H1 (cell line): ENCODE measurements around the gene PIGU. TPM values are rescaled to one million over a fixed set of nuclear protein-coding genes. Genes with fewer than 3 reads are reported as not detected.

Experiments
- CTCF ChIA-PET: fragments of 300-600 bp; sonication (Branson Sonifier 250); formaldehyde crosslinking; loops from one replicate; lab custom pipeline; 2021; ENCODE audit not compliant: partially characterized antibody; lab: Charles Lee
- POLR2A ChIA-PET: fragments of 300-600 bp; sonication (Branson Sonifier 250); formaldehyde crosslinking; loops from one replicate; lab custom pipeline; 2021; ENCODE audit warnings: inconsistent platforms; ENCODE audit not compliant: partially characterized antibody; lab: Charles Lee
- DNase-seq, 2 experiments: peaks; one replicate each; pipeline versions ENCODE4 v3.0.0 to v3.0.0-alpha.2; 2010 to 2022; ENCODE audit warnings: low spot score in 2 of 2, low read depth in 1 of 2, mixed read lengths in 1 of 2
- FAIRE-seq: peaks from 2 replicates; lab custom pipeline; 2011; peaks lifted over from hg19 to GRCh38; lab: Jason Lieb, UNC
- H2AFZ ChIP-seq: 2 replicates; pipeline ENCODE4 v1.8.1; 2012; ENCODE audit warnings: low read length, inconsistent platforms
- H2AK5ac ChIP-seq: 2 replicates; pipeline ENCODE4 v1.6.1; 2013; ENCODE audit warnings: low read depth, low read length
- H2BK120ac ChIP-seq: replicated peaks from 2 replicates; pipeline ENCODE3; 2013; ENCODE audit warnings: low read depth, low read length, inconsistent platforms
- H2BK12ac ChIP-seq: 2 replicates; pipeline ENCODE4 v1.6.1; 2013; ENCODE audit warnings: low read depth, low read length
- H2BK15ac ChIP-seq: 2 replicates; pipeline ENCODE4 v1.6.1; 2013; ENCODE audit warnings: low read length
- H2BK20ac ChIP-seq: 2 replicates; pipeline ENCODE4 v1.6.1; 2013; ENCODE audit warnings: low read length
- H2BK5ac ChIP-seq: 2 replicates; pipeline ENCODE4 v1.6.1; 2013; ENCODE audit warnings: low read depth, low read length
- H3K14ac ChIP-seq: 2 replicates; pipeline ENCODE4 v1.6.1; 2013; ENCODE audit warnings: inconsistent platforms; ENCODE audit not compliant: insufficient read length
- H3K18ac ChIP-seq: 2 replicates; pipeline ENCODE4 v1.6.1; 2013; ENCODE audit warnings: low read length; ENCODE audit errors: extremely low read depth
- H3K23ac ChIP-seq: 2 replicates; pipeline ENCODE4 v1.6.1; 2013; ENCODE audit warnings: inconsistent platforms; ENCODE audit not compliant: insufficient read length
- H3K23me2 ChIP-seq: 2 replicates; pipeline ENCODE4 v1.6.1; 2013; ENCODE audit warnings: low read depth, low read length
- H3K27ac ChIP-seq: 2 replicates; pipeline ENCODE4 v1.6.1; 2011; ENCODE audit warnings: low read depth, low read length, inconsistent platforms
- H3K27me3 ChIP-seq, 4 experiments: replicated peaks in 1 of 4; 1 replicate in 1 of 4; 2 replicates in 3 of 4; pipeline versions ENCODE4 v1.6.1 to v1.8.1; 2011 to 2013; ENCODE audit warnings: low read length in 3 of 4, mild to moderate bottlenecking in 3 of 4, inconsistent platforms in 2 of 4, mixed read lengths in 2 of 4, moderate library complexity in 1 of 4; ENCODE audit not compliant: control insufficient read depth in 3 of 4, insufficient read depth in 3 of 4; ENCODE audit errors: extremely low read depth in 1 of 4
- H3K36me3 ChIP-seq, 4 experiments: 2 replicates each; pipeline versions ENCODE4 v1.6.1 to v1.8.1; 2011 to 2013; ENCODE audit warnings: mild to moderate bottlenecking in 4 of 4, low read length in 3 of 4, moderate library complexity in 2 of 4, control low read depth in 1 of 4, inconsistent platforms in 1 of 4; ENCODE audit not compliant: insufficient read depth in 4 of 4, control insufficient read depth in 2 of 4
- H3K4ac ChIP-seq: replicated peaks from 2 replicates; pipeline ENCODE3; 2013; ENCODE audit warnings: low read length, low read depth, mixed read lengths, inconsistent platforms; ENCODE audit not compliant: insufficient read length
- H3K4me1 ChIP-seq, 4 experiments: replicated peaks in 1 of 4; 1 replicate in 1 of 4; 2 replicates in 3 of 4; pipeline versions ENCODE4 v1.6.1 to v1.8.1; 2011 to 2013; ENCODE audit warnings: low read length in 3 of 4, inconsistent platforms in 2 of 4, mixed read lengths in 1 of 4; ENCODE audit not compliant: insufficient read depth in 4 of 4, control insufficient read depth in 3 of 4
- H3K4me2 ChIP-seq, 2 experiments: 2 replicates each; pipeline versions ENCODE4 v1.6.1 to v1.8.1; 2011 to 2013; ENCODE audit warnings: low read depth in 2 of 2, low read length in 2 of 2, control low read depth in 1 of 2, inconsistent platforms in 1 of 2, mild to moderate bottlenecking in 1 of 2; ENCODE audit not compliant: insufficient read depth in 1 of 2
- H3K4me3 ChIP-seq, 4 experiments: fragments of 200-600, 300-600 bp in 1 of 4; sonication (generic), shearing (Covaris generic), sonication (Bioruptor Twin) in 1 of 4; 2 replicates each; pipeline versions ENCODE4 v1.5.1 to v1.8.1; 2011 to 2016; ENCODE audit warnings: low read length in 4 of 4, low read depth in 3 of 4, control low read depth in 2 of 4, inconsistent platforms in 2 of 4, mild to moderate bottlenecking in 2 of 4, mixed read lengths in 1 of 4, moderate library complexity in 1 of 4; ENCODE audit not compliant: insufficient read depth in 2 of 4; ENCODE audit errors: extremely low read depth in 1 of 4
- H3K56ac ChIP-seq: replicated peaks from 2 replicates; pipeline ENCODE3; 2013; ENCODE audit warnings: low read depth, mild to moderate bottlenecking, mixed read lengths, low read length, inconsistent platforms; ENCODE audit not compliant: insufficient read length
- H3K79me1 ChIP-seq: 2 replicates; pipeline ENCODE4 v1.6.1; 2013; ENCODE audit warnings: low read depth, low read length, control low read depth
- H3K79me2 ChIP-seq, 2 experiments: 2 replicates each; pipeline versions ENCODE4 v1.6.1 to v1.8.1; 2012 to 2013; ENCODE audit warnings: low read length in 2 of 2, mild to moderate bottlenecking in 2 of 2, inconsistent platforms in 1 of 2; ENCODE audit not compliant: insufficient read depth in 2 of 2, control insufficient read depth in 1 of 2
- H3K9ac ChIP-seq, 4 experiments: replicated peaks in 1 of 4; 1 replicate in 1 of 4; 2 replicates in 3 of 4; pipeline versions ENCODE4 v1.6.1 to v1.8.1; 2011 to 2013; ENCODE audit warnings: low read depth in 3 of 4, low read length in 3 of 4, control low read depth in 2 of 4, mild to moderate bottlenecking in 2 of 4, moderate library complexity in 2 of 4, inconsistent platforms in 1 of 4; ENCODE audit errors: extremely low read depth in 1 of 4
- H3K9me3 ChIP-seq, 2 experiments: 2 replicates each; pipeline versions ENCODE4 v1.6.1 to v1.8.1; 2012 to 2013; ENCODE audit warnings: mild to moderate bottlenecking in 2 of 2, moderate library complexity in 2 of 2, control low read depth in 1 of 2, inconsistent platforms in 1 of 2, low read depth in 1 of 2, low read length in 1 of 2, mixed read lengths in 1 of 2; ENCODE audit not compliant: insufficient read depth in 2 of 2
- H4K20me1 ChIP-seq, 2 experiments: replicated peaks in 1 of 2; 2 replicates each; pipeline versions ENCODE3 to v1.8.1; 2011 to 2013; ENCODE audit warnings: inconsistent platforms in 2 of 2, low read length in 2 of 2, mild to moderate bottlenecking in 1 of 2; ENCODE audit not compliant: insufficient read depth in 2 of 2, control insufficient read depth in 1 of 2
- H4K5ac ChIP-seq: 2 replicates; pipeline ENCODE4 v1.6.1; 2013; ENCODE audit warnings: low read length, low read depth, mixed read lengths, inconsistent platforms; ENCODE audit not compliant: insufficient read length
- H4K8ac ChIP-seq: 2 replicates; pipeline ENCODE4 v1.8.0; 2013; ENCODE audit warnings: mild to moderate bottlenecking, moderate library complexity, low read length, inconsistent platforms; ENCODE audit not compliant: insufficient read depth; ENCODE audit errors: extremely low read depth
- H4K91ac ChIP-seq: replicated peaks from 2 replicates; pipeline ENCODE3; 2013; ENCODE audit warnings: low read length, mixed read lengths, inconsistent platforms; ENCODE audit not compliant: insufficient read length
- ATF2 ChIP-seq: IDR thresholded peaks from 2 replicates; pipeline ENCODE4 v1.6.1; 2012; ENCODE audit warnings: low read length, inconsistent platforms
- JUND ChIP-seq: IDR thresholded peaks from 2 replicates; pipeline ENCODE4 v1.6.1; 2011; ENCODE audit warnings: mild to moderate bottlenecking, improper control_type of control experiment, low read length
- RNF2 ChIP-seq: fragments of 200-900, 300-1000 bp; sonication (generic); IDR thresholded peaks from 2 replicates; pipeline ENCODE4 v1.7.1; 2016; ENCODE audit warnings: borderline replicate concordance, low read depth, mild to moderate bottlenecking, antibody characterized with exemption, low read length; ENCODE audit not compliant: poor library complexity, severe bottlenecking; ENCODE audit errors: missing control alignments
- WGBS, 2 experiments: shearing (Covaris generic) in 1 of 2; methylation state at CpG; one replicate each; pipeline versions ENCODE4 v1.1.6 to v1.1.7; 2013 to 2015; ENCODE audit warnings: low lambda C conversion rate in 2 of 2, mixed read lengths in 2 of 2, inconsistent platforms in 1 of 2, low coverage in 1 of 2, missing lambda C conversion rate in 1 of 2; ENCODE audit not compliant: insufficient replicate concordance in 2 of 2, insufficient coverage in 1 of 2, insufficient read length in 1 of 2; ENCODE audit errors: extremely low coverage in 1 of 2, missing lambda C conversion rate in 1 of 2; 5-methylcytosine and 5-hydroxymethylcytosine counted together
- polyA plus RNA-seq, 7 experiments: library from polyadenylated mRNA; depleted of rRNA in 3 of 7; stranded (reverse) in 5 of 7; unstranded in 2 of 7; fragments of >200 nt in 5 of 7; fragments of 200-250 nt in 2 of 7; gene quantifications; 1 replicate in 5 of 7; 2 replicates in 1 of 7; 4 replicates in 1 of 7; pipeline versions ENCODE4 v1.2.1 to v1.2.3, GENCODE V29; 2011 to 2013; ENCODE audit warnings: missing spikeins in 2 of 7, mixed read lengths in 2 of 7
- total RNA-seq: library from RNA; stranded (reverse); fragmentation: NEBNext Ultra II Directional; extraction: Animal tissue kit (Norgen Biotek cat#: 25700); gene quantifications from 2 replicates; pipeline ENCODE4 v1.2.1, GENCODE V29; 2021
- TF ChIP-seq, protein P1 (sequence below): IDR thresholded peaks from 2 replicates; pipeline ENCODE4 v1.6.1; 2012; ENCODE audit warnings: inconsistent platforms
- TF ChIP-seq, protein P2 (sequence below), 3 experiments: IDR thresholded peaks; 1 replicate in 2 of 3; 2 replicates in 1 of 3; pipeline versions ENCODE4 v1.5.1 to v1.6.1; 2011; ENCODE audit warnings: low read length in 3 of 3, mild to moderate bottlenecking in 3 of 3, inconsistent platforms in 2 of 3, low read depth in 1 of 3, moderate library complexity in 1 of 3; ENCODE audit not compliant: insufficient read depth in 1 of 3; ENCODE audit errors: control extremely low read depth in 1 of 3

The PIGU gene
- total and polyA plus RNA-seq, 2 of the 8 experiments (the other 6 are each of a cell fraction or from before 2014, with no cell fraction given) = 28.3 to 117 TPM

DNA sequence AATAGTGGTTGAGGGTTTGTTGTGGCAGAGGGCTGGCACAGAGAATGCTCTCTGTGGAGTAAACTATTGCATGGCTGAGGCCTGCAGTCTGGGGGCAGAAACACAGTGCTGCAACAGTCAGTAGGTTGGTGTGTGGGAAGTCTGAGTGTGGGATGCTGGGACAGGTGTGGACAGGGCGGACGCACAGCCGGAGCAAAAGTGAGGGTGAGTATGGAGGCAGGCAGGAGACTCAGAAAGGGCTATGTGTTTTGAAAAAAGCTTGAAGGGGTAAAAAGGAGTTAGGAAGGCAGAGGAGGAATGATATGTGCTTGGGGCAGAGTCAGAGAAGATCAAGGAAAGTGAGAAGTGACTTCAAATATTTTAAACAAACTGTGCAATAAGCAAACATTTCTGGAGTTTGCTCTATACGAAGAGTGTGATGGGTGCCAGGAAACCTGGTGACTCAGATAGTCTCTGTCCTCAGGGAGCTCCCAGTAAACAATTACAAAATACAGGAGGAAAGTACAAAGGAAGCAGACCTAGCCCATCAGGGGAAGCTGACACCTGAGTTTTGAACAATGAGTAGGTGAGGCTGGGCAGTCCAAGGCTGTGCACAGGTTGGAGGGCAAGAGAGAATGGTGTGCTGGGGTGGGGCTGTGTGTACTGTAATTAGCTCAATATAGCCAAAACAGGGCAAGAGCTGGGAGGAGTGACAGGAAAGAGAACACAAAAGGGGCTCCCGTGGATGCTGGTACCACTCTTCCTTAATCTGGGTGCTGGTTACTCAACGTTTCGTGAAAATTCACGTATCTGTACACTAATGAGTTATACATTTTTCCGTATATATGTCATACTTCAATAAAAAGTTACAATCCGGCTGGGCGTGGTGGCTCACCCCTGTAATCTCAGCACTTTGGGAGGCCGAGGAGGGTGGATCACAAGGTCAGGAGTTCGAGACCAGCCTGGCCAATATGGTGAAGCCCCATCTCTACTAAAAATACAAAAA, 55.2 kb downstream of the PIGU start:
- no peak overlapping the region for H3K4me2 ChIP-seq
- H3K79me1 ChIP-seq = no peaks in the 10 kb centered on the region
- no peak overlapping the region for H2AFZ ChIP-seq
- H3K27ac ChIP-seq = no peak overlapping the region
- H2BK15ac ChIP-seq = no peak overlapping the region
- DNase-seq (no peak), FAIRE-seq (no peak)
- H4K20me1 ChIP-seq = no peaks in the 10 kb centered on the region
- H3K4ac ChIP-seq = no peak overlapping the region
- H2AK5ac ChIP-seq = no peak overlapping the region
- H2BK12ac ChIP-seq = no peak overlapping the region
- H3K4me1 ChIP-seq = no peaks in the 10 kb centered on the region
- CTCF ChIA-PET = interaction anchor here (0.6 to 1.6 kb wide), 5 partner anchors 8 to 284 kb away, joined by 3 to 6 read pairs (median 4); no protein-coding TSS in a partner anchor
- no peak overlapping the region for H3K18ac ChIP-seq
- no peaks in the 10 kb centered on the region; a peak in 1 of 8 replicates for H3K36me3 ChIP-seq
- H2BK20ac ChIP-seq = no peak overlapping the region
- peak overlapping the region; percentile 38 for H4K8ac ChIP-seq
- POLR2A ChIA-PET = no interaction called here
- no peaks in the 10 kb centered on the region for H3K27me3 ChIP-seq
- no peaks in the 10 kb centered on the region for H3K23me2 ChIP-seq
- H3K14ac ChIP-seq = no peak overlapping the region
- H3K56ac ChIP-seq = no peak overlapping the region
- peaks cover 0 to 4% of the 10 kb centered on the region in 2 experiments; a peak in 1 of 4 replicates for H3K9me3 ChIP-seq
- no peak overlapping the region for H3K23ac ChIP-seq
- H2BK120ac ChIP-seq = no peak overlapping the region
- H3K9ac ChIP-seq = no peak overlapping the region
- H4K91ac ChIP-seq = no peak overlapping the region
- H3K79me2 ChIP-seq = no peaks in the 10 kb centered on the region
- H2BK5ac ChIP-seq = no peak overlapping the region
- WGBS, 2 experiments = 94% methylated on average over 13 of the region's 13 CpGs; no CpG with 5 or more reads in 1 of the 2 experiments
- H4K5ac ChIP-seq = no peak overlapping the region
- no peak overlapping the region for H3K4me3 ChIP-seq
- TF ChIP-seq JUND = no peak
- TF ChIP-seq, protein P1, sequence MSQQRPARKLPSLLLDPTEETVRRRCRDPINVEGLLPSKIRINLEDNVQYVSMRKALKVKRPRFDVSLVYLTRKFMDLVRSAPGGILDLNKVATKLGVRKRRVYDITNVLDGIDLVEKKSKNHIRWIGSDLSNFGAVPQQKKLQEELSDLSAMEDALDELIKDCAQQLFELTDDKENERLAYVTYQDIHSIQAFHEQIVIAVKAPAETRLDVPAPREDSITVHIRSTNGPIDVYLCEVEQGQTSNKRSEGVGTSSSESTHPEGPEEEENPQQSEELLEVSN = no peak
- TF ChIP-seq, protein P2, sequence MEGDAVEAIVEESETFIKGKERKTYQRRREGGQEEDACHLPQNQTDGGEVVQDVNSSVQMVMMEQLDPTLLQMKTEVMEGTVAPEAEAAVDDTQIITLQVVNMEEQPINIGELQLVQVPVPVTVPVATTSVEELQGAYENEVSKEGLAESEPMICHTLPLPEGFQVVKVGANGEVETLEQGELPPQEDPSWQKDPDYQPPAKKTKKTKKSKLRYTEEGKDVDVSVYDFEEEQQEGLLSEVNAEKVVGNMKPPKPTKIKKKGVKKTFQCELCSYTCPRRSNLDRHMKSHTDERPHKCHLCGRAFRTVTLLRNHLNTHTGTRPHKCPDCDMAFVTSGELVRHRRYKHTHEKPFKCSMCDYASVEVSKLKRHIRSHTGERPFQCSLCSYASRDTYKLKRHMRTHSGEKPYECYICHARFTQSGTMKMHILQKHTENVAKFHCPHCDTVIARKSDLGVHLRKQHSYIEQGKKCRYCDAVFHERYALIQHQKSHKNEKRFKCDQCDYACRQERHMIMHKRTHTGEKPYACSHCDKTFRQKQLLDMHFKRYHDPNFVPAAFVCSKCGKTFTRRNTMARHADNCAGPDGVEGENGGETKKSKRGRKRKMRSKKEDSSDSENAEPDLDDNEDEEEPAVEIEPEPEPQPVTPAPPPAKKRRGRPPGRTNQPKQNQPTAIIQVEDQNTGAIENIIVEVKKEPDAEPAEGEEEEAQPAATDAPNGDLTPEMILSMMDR (IDR thresholded peaks at IDR 0.05; ENCODE audit: control extremely low read depth in 1 of 3, insufficient read depth in 1 of 3, low read depth in 1 of 3, low read length in 3 of 3) = no peak
- TF ChIP-seq RNF2 = no peak
- TF ChIP-seq ATF2 = no peak
